Measurements from ENCODE around the gene CDH11.

The CDH11 gene

GRCh38 chr16:64981568-64982281, 140.1 kb downstream of the CDH11 start:
- no peak for DNase-seq (ENCODE audit: low read depth)

GRCh38 chr16:64977206-64977920, 144.5 kb downstream of the CDH11 start:
- DNase-seq (ENCODE audit: low read depth) = peak; percentile 58

- peak; percentile 29 for DNase-seq (ENCODE audit: low read depth)
Observed at GRCh38 chr16:64975821-64976220, 146.0 kb downstream of the CDH11 start.

DNA sequence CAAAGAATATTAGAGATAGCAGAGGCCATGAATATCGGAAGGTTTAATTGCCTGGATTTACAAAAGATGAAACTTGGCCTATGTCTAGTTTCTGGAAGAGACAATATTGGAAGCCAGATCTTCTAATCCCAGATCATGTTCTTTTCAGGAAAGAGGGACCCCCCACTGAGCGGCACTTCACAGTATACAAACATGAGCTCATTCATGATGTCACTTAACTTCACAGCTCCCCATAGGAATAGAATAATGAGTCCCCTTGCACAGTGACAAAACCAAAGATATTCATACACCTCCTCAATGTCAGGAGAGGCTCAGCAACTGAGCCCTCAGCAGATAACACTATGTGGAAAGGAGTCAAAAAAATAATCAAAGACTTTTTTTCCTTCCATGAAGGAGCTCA, 147.5 kb downstream of the CDH11 start:
- DNase-seq (ENCODE audit: low read depth) = no peak

GRCh38 chr16:64973171-64973570, 148.7 kb downstream of the CDH11 start:
- no peak for DNase-seq (ENCODE audit: low read depth)

GRCh38 chr16:64971171-64971570, 150.7 kb downstream of the CDH11 start:
- DNase-seq (ENCODE audit: low read depth) = no peak

DNA sequence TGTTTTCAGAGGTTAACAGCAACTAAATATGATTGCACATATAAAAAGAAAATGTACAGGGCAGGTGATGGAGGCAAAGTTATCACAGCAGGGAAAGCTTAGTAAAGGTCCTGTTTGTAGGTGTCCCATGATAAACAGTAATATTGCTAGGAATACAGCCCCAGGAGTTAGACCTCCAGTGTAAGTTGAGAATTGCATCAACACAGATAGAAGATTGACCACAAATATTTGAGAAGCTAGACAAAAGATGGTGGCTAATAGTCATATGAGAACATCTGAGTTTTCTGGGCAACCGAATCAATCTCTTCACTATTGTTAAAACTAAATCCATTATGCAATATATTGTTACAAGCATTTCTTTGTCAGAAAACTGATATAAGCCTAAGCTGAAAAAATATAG, 152.6 kb downstream of the CDH11 start:
- peak; percentile 43 for DNase-seq (ENCODE audit: low read depth)

GRCh38 chr16:64968539-64968938, 153.3 kb downstream of the CDH11 start:
- DNase-seq (ENCODE audit: low read depth) = no peak

- peak; percentile 82 for DNase-seq (ENCODE audit: low read depth)
Observed at GRCh38 chr16:64964126-64964540, 157.7 kb downstream of the CDH11 start.

GRCh38 chr16:64962786-64963185, 159.1 kb downstream of the CDH11 start:
- peak; percentile 79 for DNase-seq (ENCODE audit: low read depth)

DNA sequence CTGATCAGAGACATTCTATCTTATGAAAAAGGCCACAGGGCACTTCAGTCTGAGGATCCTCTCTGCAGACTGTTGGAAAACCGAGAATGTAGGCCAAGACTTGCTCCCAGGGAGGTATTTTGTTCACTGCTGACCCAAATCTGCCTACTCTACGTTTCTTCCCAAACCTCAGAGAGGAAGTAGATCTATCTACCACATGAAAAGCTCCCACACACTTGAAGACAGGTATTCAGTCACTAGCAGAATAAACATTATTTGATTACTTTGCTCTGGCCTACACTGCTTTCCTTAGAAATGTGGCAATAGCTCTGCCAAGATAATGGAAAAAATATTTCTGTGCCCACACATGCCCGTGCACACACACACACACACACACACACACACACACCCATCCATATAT, 164.6 kb downstream of the CDH11 start:
- DNase-seq (ENCODE audit: low read depth) = no peak

DNA sequence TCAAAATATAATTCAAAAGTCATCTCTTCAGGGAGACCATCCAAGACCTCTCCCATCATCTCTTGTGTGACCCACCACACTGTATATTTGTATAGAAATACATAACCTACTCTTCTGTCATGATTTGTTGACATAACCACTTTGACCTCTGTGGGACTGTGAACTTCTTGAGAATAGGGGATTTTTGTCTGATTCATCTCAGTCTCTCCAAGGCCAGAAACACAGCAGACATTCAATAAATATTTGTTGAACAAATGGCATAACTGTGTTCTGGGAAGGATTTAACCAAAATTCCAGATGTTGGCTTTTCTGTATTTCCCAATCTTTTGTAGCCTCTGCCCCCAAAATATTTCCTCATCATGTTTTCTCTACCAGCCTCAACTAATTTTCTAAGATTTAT, 169.7 kb downstream of the CDH11 start:
- peak; percentile 91 for DNase-seq (ENCODE audit: low read depth)

- DNase-seq (ENCODE audit: low read depth) = no peak
Observed at GRCh38 chr16:64951193-64951592, 170.7 kb downstream of the CDH11 start.

DNA sequence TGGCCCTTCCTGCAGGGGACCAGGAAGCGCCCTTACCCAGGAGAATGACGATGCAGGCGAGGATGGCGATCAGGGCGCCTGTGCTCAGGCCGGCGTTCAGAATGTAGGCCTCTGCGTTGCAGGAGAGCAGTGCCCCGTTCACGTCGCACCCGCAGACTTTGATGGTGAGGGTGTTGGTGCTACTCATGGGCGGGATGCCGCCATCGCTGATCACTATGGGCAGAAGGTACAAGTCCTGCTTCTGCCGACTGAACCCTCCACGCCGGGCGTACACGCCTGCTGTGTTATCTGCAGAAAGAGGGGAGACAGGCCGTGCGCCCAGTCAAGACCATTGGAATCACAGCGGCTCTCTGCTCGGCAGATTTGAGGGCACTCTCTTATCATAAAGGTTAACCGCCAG, 171.1 kb downstream of the CDH11 start:
- DNase-seq (ENCODE audit: low read depth) = no peak

DNA sequence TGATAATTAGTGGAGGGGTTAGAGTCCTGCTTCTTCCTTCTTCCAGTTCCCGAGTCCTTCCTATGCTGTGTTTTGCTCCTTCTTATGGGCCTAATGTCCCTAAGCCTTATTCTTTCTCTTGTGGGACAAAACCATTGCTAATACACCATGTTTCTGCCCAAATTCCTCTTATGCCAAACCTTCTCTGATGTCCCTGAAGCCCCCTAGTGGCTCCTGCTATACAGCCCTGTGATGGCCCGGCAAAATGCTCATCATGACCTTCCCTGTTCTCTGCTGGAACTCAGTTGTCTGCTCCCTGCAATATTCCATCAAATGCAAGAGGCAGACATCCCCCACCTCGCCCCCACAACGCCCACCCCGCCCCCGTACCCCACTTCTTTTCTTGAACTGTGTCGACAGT, 171.6 kb downstream of the CDH11 start:
- DNase-seq (ENCODE audit: low read depth) = no peak

DNA sequence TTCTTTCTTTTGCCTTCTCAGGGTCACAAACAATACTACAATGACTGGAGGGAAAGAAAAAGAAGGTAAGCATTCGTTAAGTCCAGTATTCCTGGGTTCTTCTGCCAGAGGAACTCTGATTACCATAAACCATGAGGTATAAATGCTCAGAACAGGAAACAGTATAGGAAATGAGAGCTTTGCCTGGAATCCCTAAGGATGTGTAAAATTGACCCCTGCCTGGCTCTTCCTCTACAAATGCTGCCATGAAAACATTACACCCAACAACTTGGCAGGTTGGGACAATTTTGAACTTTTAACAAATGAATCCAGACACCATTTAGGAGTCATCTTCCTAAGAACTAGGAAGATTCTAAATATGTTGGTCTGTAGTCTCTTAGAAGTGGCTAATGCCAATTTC, 173.8 kb downstream of the CDH11 start:
- no peak for DNase-seq (ENCODE audit: low read depth)

GRCh38 chr16:64947651-64948050, 174.2 kb downstream of the CDH11 start:
- DNase-seq (ENCODE audit: low read depth) = no peak

DNA sequence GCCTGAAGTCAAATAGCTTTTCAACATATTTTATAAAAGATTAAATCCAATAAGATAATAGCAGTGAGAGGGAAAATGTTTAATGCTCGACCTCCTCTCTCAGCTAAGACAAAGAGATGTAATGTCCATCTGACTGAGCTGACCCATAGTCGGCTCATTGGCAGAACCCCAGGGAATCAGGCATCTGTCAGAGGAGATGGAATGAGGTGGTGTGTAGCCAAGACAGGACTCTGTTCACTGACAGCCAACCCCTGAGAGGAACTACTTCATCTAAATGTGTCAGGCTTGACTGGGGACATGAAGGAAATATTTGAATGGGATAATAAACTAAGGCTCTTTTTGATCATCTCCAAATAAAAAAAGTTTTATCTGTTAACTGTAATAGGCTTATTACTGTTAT, 188.0 kb downstream of the CDH11 start:
- peak; percentile 42 for DNase-seq (ENCODE audit: low read depth)

DNA sequence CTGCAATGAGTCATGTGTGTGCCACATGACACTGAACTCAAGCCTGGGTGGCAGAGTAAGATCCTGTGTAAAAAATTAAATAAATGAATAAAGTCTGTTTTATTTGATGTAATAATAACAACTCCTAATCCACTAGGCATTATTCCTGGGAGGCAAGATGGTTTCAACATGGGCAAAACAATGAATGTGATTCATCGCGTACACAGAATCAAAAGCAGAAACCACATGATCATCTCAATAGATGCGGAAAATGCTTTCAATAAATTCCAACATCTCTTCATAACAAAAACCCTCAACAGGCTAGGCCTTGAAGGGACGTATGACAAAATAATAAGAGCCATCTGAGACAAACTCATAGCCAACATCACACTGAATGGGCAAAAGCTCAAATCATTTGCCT, 195.4 kb downstream of the CDH11 start:
- DNase-seq (ENCODE audit: low read depth) = no peak

DNA sequence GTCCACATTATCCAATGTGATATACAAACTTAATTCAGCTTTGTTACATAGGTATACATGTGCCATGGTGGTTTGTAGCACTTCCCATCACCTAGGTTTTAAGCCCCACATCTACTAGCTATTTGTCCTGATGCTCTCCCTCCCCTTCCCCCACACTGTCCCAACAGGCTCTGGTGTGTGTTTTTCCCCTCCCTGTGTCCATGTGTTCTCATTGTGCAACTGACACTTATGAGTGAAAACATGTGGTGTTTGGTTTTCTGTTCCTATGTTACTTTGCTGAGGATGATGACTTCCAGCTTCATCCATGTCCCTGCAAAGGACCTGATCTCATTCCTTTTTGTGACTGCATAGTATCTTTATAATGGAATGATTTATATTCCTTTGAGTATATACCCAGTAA, 196.7 kb downstream of the CDH11 start:
- no peak for DNase-seq (ENCODE audit: low read depth)

DNA sequence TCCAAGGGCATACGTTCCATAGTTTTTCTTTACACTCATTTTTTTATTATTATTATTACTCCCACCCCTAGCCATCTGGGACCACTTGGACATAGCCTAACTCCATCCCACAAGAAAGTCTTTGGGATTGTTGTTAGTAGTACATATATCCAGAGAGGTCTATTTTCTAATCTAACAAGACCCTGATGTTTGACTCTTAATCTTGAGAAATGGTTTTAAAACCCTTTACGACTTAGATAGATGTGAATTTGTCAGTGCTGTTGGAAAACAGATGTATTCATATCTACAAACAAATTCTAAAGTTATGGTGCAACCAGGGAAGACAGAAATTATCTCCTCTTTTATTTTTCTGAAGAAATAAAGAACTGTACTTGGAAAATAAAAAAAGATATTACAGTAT, 197.8 kb downstream of the CDH11 start:
- DNase-seq (ENCODE audit: low read depth) = no peak

- no peak for DNase-seq (ENCODE audit: low read depth)
Observed at GRCh38 chr16:64919929-64920607, 201.8 kb downstream of the CDH11 start.

GRCh38 chr16:64919141-64919540, 202.7 kb downstream of the CDH11 start:
- no peak for DNase-seq (ENCODE audit: low read depth)

All from EH (cell line).